ENCODE measurements around the gene KHDC4.
A peak's percentile ranks its signal among the peaks of the same experiment; 100 is the strongest.

The KHDC4 gene

GRCh38 chr1:155871390-155871789 is 62.8 kb downstream of the KHDC4 start:
- Mint-ChIP-seq H3K9me3 (no peaks in the 10 kb centered on the region), H3K4me1 (peaks cover 23% of the 10 kb centered on the region), H3K27ac (peak overlapping the region; percentile 12 to 43 (median 16)), H3K4me3 (no peak overlapping the region), H3K36me3 (ENCODE audit: low read depth) (no peaks in the 10 kb centered on the region), H3K27me3 (ENCODE audit: low read depth) (no peaks in the 10 kb centered on the region)
- no peak for TF ChIP-seq CTCF (IDR thresholded peaks at IDR 0.05; ENCODE audit: unreplicated experiment in 3 of 3)

GRCh38 chr1:155867766-155868165 is 66.4 kb downstream of the KHDC4 start:
- Mint-ChIP-seq H3K4me1 (peaks cover 23% of the 10 kb centered on the region), H3K27ac (no peak overlapping the region), H3K9me3 (no peaks in the 10 kb centered on the region), H3K36me3 (ENCODE audit: low read depth) (no peaks in the 10 kb centered on the region), H3K27me3 (ENCODE audit: low read depth) (no peaks in the 10 kb centered on the region), H3K4me3 (no peak overlapping the region)
- no peak for TF ChIP-seq CTCF (IDR thresholded peaks at IDR 0.05; ENCODE audit: unreplicated experiment in 3 of 3)

GRCh38 chr1:155864393-155864792 is 69.8 kb downstream of the KHDC4 start:
- H3K9me3 Mint-ChIP-seq, result no peaks in the 10 kb centered on the region
- H3K36me3 Mint-ChIP-seq (ENCODE audit: low read depth), result no peaks in the 10 kb centered on the region
- H3K4me3 Mint-ChIP-seq, result no peak overlapping the region
- H3K27ac Mint-ChIP-seq, result no peak overlapping the region
- TF ChIP-seq CTCF (IDR thresholded peaks at IDR 0.05; ENCODE audit: unreplicated experiment in 3 of 3), result no peak
- H3K4me1 Mint-ChIP-seq, result peaks cover 8% of the 10 kb centered on the region
- H3K27me3 Mint-ChIP-seq (ENCODE audit: low read depth), result peaks cover 5% of the 10 kb centered on the region

Data from nephron (organoid).